Ovary (tissue), 9 donors: Measurements from ENCODE around the gene LRRC19. TPM values are rescaled to one million over a fixed set of nuclear protein-coding genes. Genes with fewer than 3 reads are reported as not detected.

Experiments used
- DNase-seq, 5 donors: peaks; one replicate each; pipeline ENCODE4 v3.0.0-alpha.2; 2019 to 2020
- H3K27ac ChIP-seq, 2 donors: fragments of 200-600 bp; one replicate each; pipeline versions ENCODE4 v1.5.1 to v1.8.0; 2019 to 2022
- H3K27me3 ChIP-seq: fragments of 200-600 bp; one replicate; pipeline ENCODE4 v1.8.0; 2022
- H3K36me3 ChIP-seq: fragments of 200-600 bp; sonication (generic); one replicate; pipeline ENCODE4 v1.5.1; 2019
- H3K4me1 ChIP-seq: one replicate; pipeline ENCODE4 v1.8.1; 2013; ENCODE audit warnings: mild to moderate bottlenecking, moderate library complexity; ENCODE audit not compliant: insufficient read depth
- H3K4me3 ChIP-seq: fragments of 200-600 bp; sonication (generic); one replicate; pipeline ENCODE4 v1.5.1; 2017
- H3K9me3 ChIP-seq, 2 donors: fragments of 200-600 bp in 1 of 2; sonication (generic) in 1 of 2; one replicate each; pipeline versions ENCODE4 v1.5.1 to v1.8.1; 2013 to 2019; ENCODE audit warnings: mild to moderate bottlenecking in 1 of 2, moderate library complexity in 1 of 2
- EP300 ChIP-seq: sonication (generic); formaldehyde crosslinking; IDR thresholded peaks from one replicate; pipeline ENCODE4 v1.6.1; 2017; ENCODE audit warnings: antibody characterized with exemption
- POLR2A ChIP-seq: fragments of 450-650 bp; IDR thresholded peaks from one replicate; pipeline ENCODE4 v1.6.1; 2017; ENCODE audit warnings: antibody characterized with exemption, mild to moderate bottlenecking, moderate library complexity
- WGBS, 3 donors: extraction: QIAGEN DNeasy Blood & Tissue Kit in 1 of 3; methylation state at CpG; one replicate each; pipeline versions ENCODE4 v1.1.5 to v1.1.7; 2013 to 2017; 5-methylcytosine and 5-hydroxymethylcytosine counted together
- intact Hi-C, 4 donors: fragments of 100-400 bp; cut with DNase I; formaldehyde crosslinking; loops; one replicate each; pipeline versions ENCODE4 v1.11.0 to v1.15.1; 2022 to 2023
- polyA plus RNA-seq, 2 donors: library from polyadenylated mRNA; stranded (reverse); fragments of 200-250 nt in 1 of 2; fragments of 350-450 nt in 1 of 2; fragmentation: Illumina TruSeq in 1 of 2; extraction: RNeasy Lipid Tissue Mini Kit (QIAGEN cat#74804) in 1 of 2; gene quantifications; one replicate each; pipeline ENCODE4 v1.2.3, GENCODE V29; 2013 to 2014
- total RNA-seq, 7 donors: library from RNA; depleted of rRNA in 2 of 7; stranded (reverse); fragments of >200 nt in 2 of 7; fragmentation: NEBNext Ultra II Directional in 3 of 7; extraction: Animal tissue kit (Norgen Biotek cat#: 25700) in 3 of 7; gene quantifications; one replicate each; pipeline versions ENCODE4 v1.1.0 to v1.2.4, GENCODE V29; 2016 to 2023
- TF ChIP-seq, protein P1 (sequence below), 3 donors: fragments of 450-650 bp in 2 of 3; fragments of 200-600 bp in 1 of 3; IDR thresholded peaks; one replicate each; pipeline versions ENCODE4 v1.5.1 to v1.8.0; 2016 to 2022; ENCODE audit warnings: antibody characterized with exemption in 3 of 3, mild to moderate bottlenecking in 1 of 3
- donor health status: DM: no; HTN: no; CAD: no; lungs with moderate emphysema.
- donor health status: DM: no; HTN: no; CAD: no.
- donor health status: Bipolar disorder and iron deficiency.
- donor health status: DM: yes; HTN: yes; CAD: no.
- donor health status: DM: no; HTN: no; CAD: no.
- donor health status: DM: yes; HTN: yes; CAD: no.

LRRC19 gene
- total and polyA plus RNA-seq, 9 donors, result 0.08 TPM; not detected in 8

DNA sequence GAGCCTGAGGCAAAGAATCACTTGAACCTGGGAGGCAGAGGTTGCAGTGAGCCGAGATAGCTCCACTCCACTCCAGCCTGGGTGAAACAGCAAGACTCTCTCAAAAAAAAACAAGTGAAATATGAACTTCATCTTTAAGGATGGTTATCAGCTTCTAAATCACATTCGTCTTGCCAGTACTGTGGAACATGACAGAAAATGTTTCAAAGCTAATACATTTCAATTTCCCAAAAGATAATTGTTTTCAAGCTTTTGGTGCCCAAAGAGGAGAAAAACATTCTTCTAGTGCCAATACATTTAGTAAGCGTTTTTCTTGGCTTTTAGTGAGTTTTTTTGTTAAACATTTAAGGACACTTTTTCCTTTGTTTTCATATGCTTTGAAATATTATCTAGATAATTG, 53.7 kb downstream of the LRRC19 start:
- peaks cover 5% of the 10 kb centered on the region for H3K4me1 ChIP-seq
- TF ChIP-seq, protein P1, sequence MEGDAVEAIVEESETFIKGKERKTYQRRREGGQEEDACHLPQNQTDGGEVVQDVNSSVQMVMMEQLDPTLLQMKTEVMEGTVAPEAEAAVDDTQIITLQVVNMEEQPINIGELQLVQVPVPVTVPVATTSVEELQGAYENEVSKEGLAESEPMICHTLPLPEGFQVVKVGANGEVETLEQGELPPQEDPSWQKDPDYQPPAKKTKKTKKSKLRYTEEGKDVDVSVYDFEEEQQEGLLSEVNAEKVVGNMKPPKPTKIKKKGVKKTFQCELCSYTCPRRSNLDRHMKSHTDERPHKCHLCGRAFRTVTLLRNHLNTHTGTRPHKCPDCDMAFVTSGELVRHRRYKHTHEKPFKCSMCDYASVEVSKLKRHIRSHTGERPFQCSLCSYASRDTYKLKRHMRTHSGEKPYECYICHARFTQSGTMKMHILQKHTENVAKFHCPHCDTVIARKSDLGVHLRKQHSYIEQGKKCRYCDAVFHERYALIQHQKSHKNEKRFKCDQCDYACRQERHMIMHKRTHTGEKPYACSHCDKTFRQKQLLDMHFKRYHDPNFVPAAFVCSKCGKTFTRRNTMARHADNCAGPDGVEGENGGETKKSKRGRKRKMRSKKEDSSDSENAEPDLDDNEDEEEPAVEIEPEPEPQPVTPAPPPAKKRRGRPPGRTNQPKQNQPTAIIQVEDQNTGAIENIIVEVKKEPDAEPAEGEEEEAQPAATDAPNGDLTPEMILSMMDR (IDR thresholded peaks at IDR 0.05), result no peak
- TF ChIP-seq EP300, result no peak
- TF ChIP-seq POLR2A, result no peak
- 79 to 82% (median 81%) methylated on average over 3 of the region's 3 CpGs for WGBS, 3 donors
- no peak for DNase-seq
- no peaks in the 10 kb centered on the region for H3K27me3 ChIP-seq
- H3K9me3 ChIP-seq, result no peaks in the 10 kb centered on the region
- no peak overlapping the region for H3K4me3 ChIP-seq
- intact Hi-C loops, result no loop called here
- no peak overlapping the region for H3K27ac ChIP-seq
- H3K36me3 ChIP-seq, result no peaks in the 10 kb centered on the region

DNA sequence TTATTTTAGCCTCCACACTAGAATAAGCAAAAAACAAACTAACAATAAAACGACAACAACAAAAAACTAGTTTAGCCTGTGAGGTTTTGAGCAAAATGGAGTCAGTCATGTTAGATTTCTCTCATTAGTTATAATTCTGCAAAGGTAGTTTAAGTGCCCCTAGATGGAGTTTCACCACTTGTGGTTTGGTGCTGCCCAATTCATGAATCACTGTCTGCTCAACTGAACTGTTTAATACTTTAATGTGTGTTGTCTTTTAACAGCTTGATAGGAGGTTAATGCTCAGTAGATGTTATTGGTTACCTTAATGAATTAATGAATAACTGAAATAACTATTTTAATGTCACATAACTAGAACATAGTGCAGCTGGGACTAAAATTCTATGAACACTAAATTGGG, 55.0 kb downstream of the LRRC19 start:
- H3K36me3 ChIP-seq, result no peaks in the 10 kb centered on the region
- TF ChIP-seq EP300 (no peak), POLR2A (no peak)
- TF ChIP-seq, protein P1 (IDR thresholded peaks at IDR 0.05), result no peak
- H3K27me3 ChIP-seq, result no peaks in the 10 kb centered on the region
- intact Hi-C loops, result no loop called here
- no peak overlapping the region for H3K27ac ChIP-seq
- H3K4me3 ChIP-seq, result no peak overlapping the region
- H3K4me1 ChIP-seq, result peaks cover 6% of the 10 kb centered on the region
- DNase-seq, result no peak
- no peaks in the 10 kb centered on the region for H3K9me3 ChIP-seq
- 73 to 87% (median 85%) methylated on average over 1 of the region's 1 CpG for WGBS, 3 donors

DNA sequence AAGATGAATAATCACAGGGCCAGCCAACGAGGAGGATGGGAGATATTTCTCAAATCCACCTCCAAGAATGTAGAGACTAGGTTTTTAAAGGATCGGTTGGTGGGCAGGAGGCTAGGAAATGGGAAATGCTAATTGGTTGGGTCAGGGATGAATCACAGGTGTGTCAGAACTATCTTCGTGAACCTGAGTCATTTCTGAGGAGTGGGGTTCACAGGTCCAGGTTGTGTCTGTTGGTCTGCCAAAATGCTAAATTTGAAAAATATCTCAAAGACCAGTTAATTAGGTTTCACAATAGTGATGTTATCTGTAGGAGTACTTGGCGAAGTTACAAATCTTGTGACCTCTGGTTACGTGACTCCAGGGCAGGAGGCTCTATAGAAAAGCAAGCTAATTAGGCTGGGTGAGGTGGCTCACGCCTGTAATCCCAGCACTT, 55.8 kb downstream of the LRRC19 start:
- Histone ChIP-seq H3K27ac (no peak overlapping the region), H3K9me3 (no peaks in the 10 kb centered on the region), H3K27me3 (no peaks in the 10 kb centered on the region), H3K4me3 (no peak overlapping the region), H3K4me1 (peaks cover 4% of the 10 kb centered on the region), H3K36me3 (no peaks in the 10 kb centered on the region)
- TF ChIP-seq, protein P1 (IDR thresholded peaks at IDR 0.05), result no peak
- TF ChIP-seq EP300 (no peak), POLR2A (no peak)
- intact Hi-C loops, result loop anchor here in 1 of 4 donors (5.0 kb wide), 1 partner anchor 52 kb away; no protein-coding TSS in a partner anchor
- DNase-seq, result no peak
- 46 to 61% (median 50%) methylated on average over 6 of the region's 6 CpGs for WGBS, 3 donors

GRCh38 chr9:26947736-26948135, 57.7 kb downstream of the LRRC19 start:
- Histone ChIP-seq H3K27ac (peak overlapping the region in 1 of 2 donors; percentile 88), H3K4me3 (peak overlapping the region; percentile 74), H3K4me1 (peaks cover 4% of the 10 kb centered on the region), H3K9me3 (no peaks in the 10 kb centered on the region), H3K27me3 (no peaks in the 10 kb centered on the region), H3K36me3 (no peaks in the 10 kb centered on the region)
- no peak for DNase-seq
- WGBS, 3 donors, result 1 to 2% (median 1%) methylated on average over 9 of the region's 9 CpGs
- TF ChIP-seq, protein P1 (IDR thresholded peaks at IDR 0.05), result no peak
- TF ChIP-seq EP300, result no peak
- TF ChIP-seq POLR2A, result no peak
- intact Hi-C loops, result loop anchor here in 1 of 4 donors (5.0 kb wide), 1 partner anchor 50 kb away; no protein-coding TSS in a partner anchor
